ENCODE data around the gene CFAP46.

The CFAP46 gene

DNA sequence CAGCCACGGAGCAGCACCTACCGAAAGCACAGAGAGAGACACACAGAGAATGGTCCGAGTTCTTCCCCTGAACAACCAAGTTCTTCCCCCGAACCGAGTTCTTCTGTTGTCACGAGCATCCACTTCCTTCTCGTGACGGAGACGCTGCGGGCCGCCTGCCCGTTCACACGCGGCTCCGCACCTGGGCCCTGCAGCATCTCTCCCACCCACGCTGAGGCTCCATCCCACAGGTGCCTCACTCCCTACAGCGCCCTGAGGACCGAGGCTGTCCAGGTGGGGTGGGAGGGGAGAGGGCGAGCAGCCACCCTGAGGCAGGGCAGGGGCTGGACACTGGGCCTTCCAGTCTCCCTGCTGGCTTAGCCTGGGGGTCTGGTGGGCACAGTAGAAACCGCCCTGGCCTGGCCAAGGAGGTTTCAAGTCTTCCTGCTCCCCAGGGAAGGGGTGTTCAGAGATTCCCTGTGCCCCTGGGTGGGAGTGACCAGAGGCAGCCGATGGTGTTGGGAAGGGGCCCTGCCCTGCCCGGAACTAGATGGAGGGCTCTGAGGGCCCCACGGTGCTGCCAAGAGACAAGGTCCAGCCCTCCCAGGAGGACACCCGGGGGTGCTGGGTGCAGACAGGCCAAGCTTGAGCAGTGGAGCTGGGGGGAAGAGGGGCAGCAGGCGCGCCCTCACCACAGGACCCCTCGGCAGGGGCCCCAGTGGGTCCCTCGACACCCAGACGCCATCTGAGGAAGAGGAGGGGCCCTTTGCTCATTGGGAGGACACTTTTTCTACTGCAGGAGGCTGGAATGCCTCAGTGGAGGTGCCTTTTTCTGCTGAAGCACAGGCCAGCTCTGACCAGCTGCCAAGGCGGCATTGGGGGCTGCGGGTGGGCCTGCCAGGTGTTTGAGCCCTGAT lies 151.2 kb downstream of the CFAP46 start:
- Histone ChIP-seq H3K27me3 (ENCODE audit: insufficient read depth, low read depth, severe bottlenecking) (peaks cover 37% of the 10 kb centered on the region), H3K4me3 (ENCODE audit: low read depth, low read length) (no peak overlapping the region), H3K9me3 (ENCODE audit: severe bottlenecking) (no peaks in the 10 kb centered on the region), H3K36me3 (no peaks in the 10 kb centered on the region), H3K27ac (no peak overlapping the region)
- DNase-seq = no peak
- TF ChIP-seq, protein P1, sequence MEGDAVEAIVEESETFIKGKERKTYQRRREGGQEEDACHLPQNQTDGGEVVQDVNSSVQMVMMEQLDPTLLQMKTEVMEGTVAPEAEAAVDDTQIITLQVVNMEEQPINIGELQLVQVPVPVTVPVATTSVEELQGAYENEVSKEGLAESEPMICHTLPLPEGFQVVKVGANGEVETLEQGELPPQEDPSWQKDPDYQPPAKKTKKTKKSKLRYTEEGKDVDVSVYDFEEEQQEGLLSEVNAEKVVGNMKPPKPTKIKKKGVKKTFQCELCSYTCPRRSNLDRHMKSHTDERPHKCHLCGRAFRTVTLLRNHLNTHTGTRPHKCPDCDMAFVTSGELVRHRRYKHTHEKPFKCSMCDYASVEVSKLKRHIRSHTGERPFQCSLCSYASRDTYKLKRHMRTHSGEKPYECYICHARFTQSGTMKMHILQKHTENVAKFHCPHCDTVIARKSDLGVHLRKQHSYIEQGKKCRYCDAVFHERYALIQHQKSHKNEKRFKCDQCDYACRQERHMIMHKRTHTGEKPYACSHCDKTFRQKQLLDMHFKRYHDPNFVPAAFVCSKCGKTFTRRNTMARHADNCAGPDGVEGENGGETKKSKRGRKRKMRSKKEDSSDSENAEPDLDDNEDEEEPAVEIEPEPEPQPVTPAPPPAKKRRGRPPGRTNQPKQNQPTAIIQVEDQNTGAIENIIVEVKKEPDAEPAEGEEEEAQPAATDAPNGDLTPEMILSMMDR (IDR thresholded peaks at IDR 0.05; ENCODE audit: low read depth, low read length) = no peak

DNA sequence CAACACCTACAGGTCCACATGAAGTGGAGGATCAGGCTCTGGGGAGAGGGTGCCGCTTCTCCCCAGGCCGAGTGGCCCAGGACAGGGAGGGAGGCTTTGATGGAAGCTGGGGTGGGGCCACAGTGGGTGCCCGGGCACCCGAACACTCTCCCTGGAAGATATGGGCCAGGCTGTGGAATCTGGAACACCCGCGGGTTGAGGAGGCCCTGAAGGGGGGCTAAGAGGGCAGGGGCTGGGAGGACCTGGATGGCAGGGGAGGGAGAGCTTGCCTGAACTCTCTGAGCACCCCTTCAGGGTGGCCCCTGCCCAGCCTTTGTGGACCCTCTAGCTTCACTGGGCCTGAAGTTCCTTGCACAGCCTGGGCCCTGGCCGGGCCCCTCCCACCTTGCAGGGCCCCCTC lies 151.9 kb downstream of the CFAP46 start:
- Histone ChIP-seq H3K27me3 (ENCODE audit: insufficient read depth, low read depth, severe bottlenecking) (peaks cover 37% of the 10 kb centered on the region), H3K4me3 (ENCODE audit: low read depth, low read length) (no peak overlapping the region), H3K27ac (no peak overlapping the region), H3K9me3 (ENCODE audit: severe bottlenecking) (no peaks in the 10 kb centered on the region), H3K36me3 (no peaks in the 10 kb centered on the region)
- TF ChIP-seq, protein P1 (IDR thresholded peaks at IDR 0.05; ENCODE audit: low read depth, low read length) = no peak
- DNase-seq = no peak

DNA sequence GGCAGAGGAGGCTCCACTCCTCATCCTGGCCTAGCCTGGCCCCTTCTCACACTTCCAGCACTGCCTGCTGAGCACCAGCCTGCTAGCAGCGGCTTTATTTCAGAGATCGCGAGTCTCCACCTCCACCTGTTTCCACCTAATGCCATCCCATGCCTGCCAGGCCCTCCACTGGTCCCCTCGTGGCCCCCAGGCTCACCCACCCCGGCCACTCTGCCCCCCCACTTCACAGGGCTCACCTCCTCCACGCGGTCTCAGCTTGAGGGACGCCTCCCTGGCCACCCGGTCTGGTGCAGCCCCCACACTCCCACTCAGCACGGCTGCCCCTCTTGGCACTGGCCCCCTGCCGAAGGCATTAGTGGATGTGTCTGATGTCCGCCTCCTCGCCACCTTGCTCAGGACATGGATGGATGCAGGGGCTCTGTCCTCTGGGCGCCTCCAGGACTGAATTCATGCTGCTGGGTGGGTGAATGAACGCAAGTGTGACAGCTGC lies 152.7 kb downstream of the CFAP46 start:
- no peak overlapping the region for H3K4me3 ChIP-seq (ENCODE audit: low read depth, low read length)
- TF ChIP-seq, protein P1 (IDR thresholded peaks at IDR 0.05; ENCODE audit: low read depth, low read length) = no peak
- no peaks in the 10 kb centered on the region for H3K36me3 ChIP-seq
- H3K9me3 ChIP-seq (ENCODE audit: severe bottlenecking) = peaks cover 6% of the 10 kb centered on the region
- DNase-seq = no peak
- no peak overlapping the region for H3K27ac ChIP-seq
- peaks cover 37% of the 10 kb centered on the region for H3K27me3 ChIP-seq (ENCODE audit: insufficient read depth, low read depth, severe bottlenecking)

DNA sequence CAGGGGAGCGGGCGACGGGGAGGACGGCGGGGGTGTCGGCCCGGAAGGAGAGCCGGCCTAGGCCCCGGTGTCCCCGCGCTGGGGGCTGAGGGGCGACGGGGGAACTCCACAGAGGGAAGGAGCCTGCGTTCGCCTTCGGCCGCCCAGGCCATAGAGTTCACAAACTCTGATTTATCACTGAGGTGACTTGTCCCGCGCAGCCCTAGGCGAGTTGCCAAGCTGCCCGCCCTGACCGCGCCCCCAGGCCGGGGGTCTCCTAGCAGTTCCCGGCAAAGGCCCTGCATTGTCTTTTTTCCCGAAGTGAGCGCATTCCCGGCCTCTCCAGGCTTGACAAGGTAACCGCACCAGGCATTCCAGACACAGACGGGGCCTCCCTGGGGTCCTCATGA lies 153.5 kb downstream of the CFAP46 start:
- peaks cover 37% of the 10 kb centered on the region for H3K27me3 ChIP-seq (ENCODE audit: insufficient read depth, low read depth, severe bottlenecking)
- H3K36me3 ChIP-seq = no peaks in the 10 kb centered on the region
- H3K27ac ChIP-seq = no peak overlapping the region
- H3K4me3 ChIP-seq (ENCODE audit: low read depth, low read length) = no peak overlapping the region
- TF ChIP-seq, protein P1 (IDR thresholded peaks at IDR 0.05; ENCODE audit: low read depth, low read length) = no peak
- peaks cover 9% of the 10 kb centered on the region for H3K9me3 ChIP-seq (ENCODE audit: severe bottlenecking)
- DNase-seq = no peak

DNA sequence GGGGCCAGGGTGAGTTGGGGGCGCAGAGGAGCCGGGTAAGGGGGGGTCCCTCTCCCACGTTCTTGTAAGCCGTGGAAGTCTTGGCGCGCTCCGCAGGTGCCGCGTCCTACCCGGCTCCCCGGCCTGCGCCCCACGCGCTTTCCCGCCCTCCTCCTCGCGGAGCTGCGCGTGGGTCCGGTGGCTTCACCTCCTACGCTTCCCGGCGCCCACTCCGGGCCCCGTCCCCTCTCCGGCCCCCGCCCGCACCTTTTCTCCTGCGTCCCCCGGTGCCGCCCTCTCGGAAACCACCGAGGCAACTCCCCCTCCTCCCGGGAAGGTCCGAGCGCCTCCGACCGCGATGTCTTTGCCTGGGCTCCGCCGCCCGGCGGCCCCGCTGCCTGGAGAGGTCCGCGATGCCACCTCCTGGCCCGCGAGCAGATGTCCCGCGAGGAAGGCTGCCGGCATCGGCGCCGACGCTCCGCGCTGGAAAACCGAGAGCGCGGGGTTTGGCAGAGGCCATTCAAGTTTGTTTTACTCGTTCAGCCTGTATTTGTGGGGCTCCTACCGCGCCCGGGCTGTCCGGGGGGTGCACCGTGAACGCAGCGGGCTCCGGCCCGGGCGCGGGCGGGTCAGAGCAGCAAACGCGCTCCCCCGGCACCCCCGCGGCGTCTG lies 154.1 kb downstream of the CFAP46 start:
- H3K36me3 ChIP-seq = no peaks in the 10 kb centered on the region
- peak; percentile 53 for DNase-seq
- TF ChIP-seq, protein P1 (IDR thresholded peaks at IDR 0.05; ENCODE audit: low read depth, low read length) = peak; percentile 57
- no peak overlapping the region for H3K27ac ChIP-seq
- peaks cover 9% of the 10 kb centered on the region for H3K9me3 ChIP-seq (ENCODE audit: severe bottlenecking)
- peaks cover 37% of the 10 kb centered on the region for H3K27me3 ChIP-seq (ENCODE audit: insufficient read depth, low read depth, severe bottlenecking)
- peak overlapping the region; percentile 32 for H3K4me3 ChIP-seq (ENCODE audit: low read depth, low read length)
